WERI-Rb-1 (cell line): ENCODE results near the gene ELAPOR2.

Experiments
- DNase-seq: peaks from one replicate; pipeline ENCODE4 v3.0.0-alpha.2; 2020
- H3K27ac ChIP-seq: fragments of 250-450 bp; sonication (Bioruptor Pico); 2 replicates; pipeline ENCODE4 v1.5.1; 2020; ENCODE audit warnings: mild to moderate bottlenecking, moderate library complexity
- H3K27me3 ChIP-seq: fragments of 250-450 bp; sonication (Bioruptor Pico); 2 replicates; pipeline ENCODE4 v1.5.1; 2021; ENCODE audit warnings: mild to moderate bottlenecking, low read depth, moderate library complexity; ENCODE audit not compliant: insufficient read depth, severe bottlenecking
- H3K36me3 ChIP-seq: fragments of 250-450 bp; sonication (Bioruptor Pico); 2 replicates; pipeline ENCODE4 v1.5.1; 2020; ENCODE audit warnings: mild to moderate bottlenecking, moderate library complexity
- H3K4me3 ChIP-seq: 2 replicates; pipeline ENCODE4 v1.5.1; 2011; ENCODE audit warnings: low read depth, mild to moderate bottlenecking, control low read depth, low read length
- H3K9me3 ChIP-seq: fragments of 250-450 bp; sonication (Bioruptor Pico); 2 replicates; pipeline ENCODE4 v1.5.1; 2021; ENCODE audit warnings: mild to moderate bottlenecking, moderate library complexity; ENCODE audit not compliant: severe bottlenecking
- TF ChIP-seq, protein P1 (sequence below): IDR thresholded peaks from 2 replicates; pipeline ENCODE4 v1.5.1; 2011; ENCODE audit warnings: low read depth, mild to moderate bottlenecking, control low read depth, inconsistent platforms, low read length

The ELAPOR2 gene

DNA sequence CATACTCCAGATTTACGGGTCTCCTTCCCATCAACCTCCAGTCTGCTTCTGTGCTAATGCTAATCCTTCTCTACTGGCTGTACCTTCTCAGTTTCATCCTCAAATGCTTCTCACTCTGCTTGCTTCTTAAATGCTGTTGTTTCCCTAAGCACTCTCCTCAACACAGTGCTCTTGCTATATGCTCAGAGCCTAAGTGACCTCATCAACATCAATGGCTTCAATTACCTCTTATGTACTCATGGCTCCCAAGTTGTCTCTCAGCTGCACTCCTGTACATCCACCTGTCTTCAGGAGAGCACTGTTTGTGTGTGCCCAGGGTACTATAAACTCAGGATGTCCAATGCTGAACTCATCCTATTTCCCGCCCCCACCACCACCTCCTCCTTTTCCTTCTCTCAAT lies 22.5 kb downstream of the ELAPOR2 start:
- Histone ChIP-seq H3K27me3 (no peaks in the 10 kb centered on the region), H3K4me3 (no peak overlapping the region), H3K27ac (no peak overlapping the region), H3K9me3 (no peaks in the 10 kb centered on the region), H3K36me3 (no peaks in the 10 kb centered on the region)
- no peak for DNase-seq
- TF ChIP-seq, protein P1, sequence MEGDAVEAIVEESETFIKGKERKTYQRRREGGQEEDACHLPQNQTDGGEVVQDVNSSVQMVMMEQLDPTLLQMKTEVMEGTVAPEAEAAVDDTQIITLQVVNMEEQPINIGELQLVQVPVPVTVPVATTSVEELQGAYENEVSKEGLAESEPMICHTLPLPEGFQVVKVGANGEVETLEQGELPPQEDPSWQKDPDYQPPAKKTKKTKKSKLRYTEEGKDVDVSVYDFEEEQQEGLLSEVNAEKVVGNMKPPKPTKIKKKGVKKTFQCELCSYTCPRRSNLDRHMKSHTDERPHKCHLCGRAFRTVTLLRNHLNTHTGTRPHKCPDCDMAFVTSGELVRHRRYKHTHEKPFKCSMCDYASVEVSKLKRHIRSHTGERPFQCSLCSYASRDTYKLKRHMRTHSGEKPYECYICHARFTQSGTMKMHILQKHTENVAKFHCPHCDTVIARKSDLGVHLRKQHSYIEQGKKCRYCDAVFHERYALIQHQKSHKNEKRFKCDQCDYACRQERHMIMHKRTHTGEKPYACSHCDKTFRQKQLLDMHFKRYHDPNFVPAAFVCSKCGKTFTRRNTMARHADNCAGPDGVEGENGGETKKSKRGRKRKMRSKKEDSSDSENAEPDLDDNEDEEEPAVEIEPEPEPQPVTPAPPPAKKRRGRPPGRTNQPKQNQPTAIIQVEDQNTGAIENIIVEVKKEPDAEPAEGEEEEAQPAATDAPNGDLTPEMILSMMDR = no peak

DNA sequence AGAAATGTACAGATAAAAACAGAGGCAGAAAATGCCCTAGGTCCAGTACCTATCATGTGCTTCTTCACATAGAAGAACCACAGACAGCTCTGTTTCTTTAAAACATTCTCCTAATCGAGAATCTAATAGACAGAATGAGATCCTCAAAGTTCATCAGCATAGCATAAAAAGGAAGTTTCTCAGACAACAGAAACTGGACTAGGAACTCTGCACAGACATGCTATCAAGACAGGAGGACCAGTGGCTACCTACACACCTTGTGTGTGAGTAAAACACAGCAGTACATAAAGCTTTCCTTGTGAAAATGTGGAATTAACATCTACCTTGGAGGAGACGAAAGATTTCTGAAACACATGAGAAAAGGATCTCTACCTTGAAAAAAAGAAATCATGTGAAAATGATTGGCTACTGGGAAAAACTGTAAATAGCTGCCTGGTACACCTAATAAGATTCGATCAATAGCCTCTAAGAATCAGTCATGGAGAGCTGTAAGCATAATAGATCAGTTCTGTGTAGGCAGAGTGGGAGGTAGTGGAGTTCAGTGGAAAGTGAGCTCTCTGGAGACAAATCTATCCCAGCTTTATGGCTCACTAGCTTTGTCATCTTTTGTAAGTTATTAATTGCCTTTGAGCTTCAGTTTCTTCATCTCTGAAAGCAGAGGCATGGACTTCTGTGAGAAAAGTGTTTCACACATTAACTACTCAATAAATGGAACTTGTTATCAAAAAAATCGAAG lies 26.7 kb downstream of the ELAPOR2 start:
- Histone ChIP-seq H3K9me3 (no peaks in the 10 kb centered on the region), H3K36me3 (no peaks in the 10 kb centered on the region), H3K4me3 (no peak overlapping the region), H3K27me3 (no peaks in the 10 kb centered on the region), H3K27ac (no peak overlapping the region)
- DNase-seq = no peak
- TF ChIP-seq, protein P1 = no peak

DNA sequence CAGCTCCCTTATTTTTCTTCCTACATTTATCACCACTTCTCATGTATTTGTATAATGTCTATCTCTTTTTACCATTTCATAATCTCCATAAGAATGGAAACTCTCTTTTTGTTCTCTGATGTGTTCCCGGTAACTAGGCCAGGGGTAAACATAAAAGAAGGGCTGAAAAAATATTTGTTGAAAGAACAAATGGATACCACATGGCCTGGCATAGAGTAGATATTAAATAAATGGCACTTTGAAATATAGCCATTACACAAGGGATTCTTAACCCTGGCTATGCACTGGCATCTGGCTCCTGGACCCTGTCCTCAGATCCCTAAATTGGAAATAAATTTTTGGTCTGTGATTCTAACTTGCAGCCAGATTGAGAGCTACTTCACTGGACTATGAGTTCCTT lies 30.4 kb downstream of the ELAPOR2 start:
- H3K27me3 ChIP-seq = no peaks in the 10 kb centered on the region
- H3K27ac ChIP-seq = no peak overlapping the region

DNA sequence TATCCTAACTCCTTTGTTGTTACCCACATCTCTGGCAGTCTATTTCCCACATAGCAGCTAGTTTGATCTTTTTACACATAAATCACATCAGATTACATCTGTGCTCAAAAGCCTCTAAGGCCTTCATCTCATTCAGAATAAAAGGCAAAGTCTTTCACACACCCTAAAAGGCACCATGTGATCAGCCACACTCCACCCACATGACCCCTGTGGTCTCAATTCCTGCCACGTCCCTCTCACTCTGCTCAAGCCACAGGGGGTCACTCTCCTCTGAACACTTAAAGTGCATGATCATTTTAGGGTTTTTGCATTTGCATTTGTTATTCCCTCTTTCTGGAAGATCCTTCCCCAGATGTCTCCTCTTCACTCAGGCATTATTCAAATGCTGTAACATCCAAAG lies 30.8 kb downstream of the ELAPOR2 start:
- H3K27ac ChIP-seq = no peak overlapping the region
- H3K27me3 ChIP-seq = no peaks in the 10 kb centered on the region
- H3K4me3 ChIP-seq = no peak overlapping the region
- no peaks in the 10 kb centered on the region for H3K36me3 ChIP-seq
- no peak for DNase-seq
- TF ChIP-seq, protein P1 = no peak
- H3K9me3 ChIP-seq = no peaks in the 10 kb centered on the region

More for the DNA sequence above, 30.4 kb downstream of the ELAPOR2 start:
- Histone ChIP-seq H3K9me3 (no peaks in the 10 kb centered on the region), H3K36me3 (no peaks in the 10 kb centered on the region), H3K4me3 (no peak overlapping the region)
- DNase-seq = no peak
- TF ChIP-seq, protein P1 = no peak

DNA sequence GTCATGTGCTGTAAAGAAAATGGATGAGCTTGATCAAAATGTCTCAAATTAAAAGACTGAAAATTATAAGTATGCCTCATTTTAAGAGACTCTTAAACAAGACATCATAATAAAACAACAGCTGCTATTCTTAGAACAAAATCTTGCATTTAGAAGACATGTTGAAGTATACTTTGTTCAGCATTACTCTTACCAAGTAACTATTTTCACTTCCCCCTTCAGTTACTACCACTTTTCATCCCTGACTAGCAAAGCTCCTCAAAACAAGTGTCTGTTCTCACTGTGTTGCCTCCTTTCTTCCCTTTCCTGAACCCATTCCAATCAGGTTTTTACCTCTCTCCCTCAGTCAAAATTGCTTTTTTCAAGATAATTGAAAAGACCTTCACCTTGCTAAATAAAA lies 31.6 kb downstream of the ELAPOR2 start:
- Histone ChIP-seq H3K9me3 (no peaks in the 10 kb centered on the region), H3K36me3 (no peaks in the 10 kb centered on the region), H3K27ac (no peak overlapping the region), H3K4me3 (no peak overlapping the region), H3K27me3 (no peaks in the 10 kb centered on the region)
- no peak for DNase-seq
- TF ChIP-seq, protein P1 = no peak

DNA sequence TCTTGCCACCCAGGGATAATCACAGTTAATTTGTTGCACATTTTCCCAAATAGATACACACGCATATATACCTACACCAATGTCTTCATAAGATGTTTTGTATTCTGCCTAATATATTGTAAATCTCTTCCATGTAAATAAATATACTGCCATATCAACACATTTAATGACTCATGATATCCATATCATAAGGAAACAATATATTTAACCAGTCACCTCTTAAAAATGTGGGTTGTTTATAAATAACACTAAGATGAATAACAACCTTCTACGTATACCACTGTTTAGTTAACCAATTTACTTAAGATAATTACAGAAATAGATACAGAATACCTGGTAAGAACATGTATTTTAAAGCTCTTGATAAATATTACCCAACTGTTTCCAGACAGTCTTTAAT lies 38.2 kb downstream of the ELAPOR2 start:
- TF ChIP-seq, protein P1 = no peak
- H3K4me3 ChIP-seq = no peak overlapping the region
- DNase-seq = no peak
- no peaks in the 10 kb centered on the region for H3K36me3 ChIP-seq
- H3K9me3 ChIP-seq = no peaks in the 10 kb centered on the region
- H3K27me3 ChIP-seq = no peaks in the 10 kb centered on the region
- H3K27ac ChIP-seq = no peak overlapping the region
